Adrenal gland (tissue), 12 donors: Measurements from ENCODE around the gene PCDH9. TPM values are rescaled to one million over a fixed set of nuclear protein-coding genes. Genes with fewer than 3 reads are reported as not detected.

Experiments
- DNase-seq, 7 donors: peaks; one replicate each; pipeline ENCODE4 v3.0.0-alpha.2; 2019 to 2020
- H3K27ac ChIP-seq, 5 donors: fragments of 200-600 bp; sonication (generic) in 4 of 5; 1 replicate in 3 of 5; 2 replicates in 2 of 5; pipeline versions ENCODE4 v1.5.1 to v1.8.0; 2016 to 2020; ENCODE audit warnings: mild to moderate bottlenecking in 1 of 5
- H3K27me3 ChIP-seq: fragments of 200-600 bp; 2 replicates; pipeline ENCODE4 v1.8.0; 2021
- H3K36me3 ChIP-seq, 2 donors: fragments of 200-600 bp; replicated peaks in 1 of 2; 1 replicate in 1 of 2; 2 replicates in 1 of 2; pipeline versions ENCODE4 v1.5.1 to v1.8.0; 2018 to 2022
- H3K4me1 ChIP-seq, 2 donors: fragments of 200-600 bp; replicated peaks in 1 of 2; 1 replicate in 1 of 2; 2 replicates in 1 of 2; pipeline versions ENCODE4 v1.5.1 to v1.8.0; 2018 to 2021
- H3K4me3 ChIP-seq, 4 donors: fragments of 200-600 bp; sonication (generic) in 3 of 4; one replicate each; pipeline ENCODE4 v1.5.1; 2016 to 2018
- H3K9me3 ChIP-seq, 3 donors: fragments of 200-600 bp; sonication (generic) in 1 of 3; replicated peaks in 1 of 3; 1 replicate in 2 of 3; 2 replicates in 1 of 3; pipeline versions ENCODE4 v1.5.1 to v1.8.0; 2016 to 2021
- POLR2A ChIP-seq, 2 donors: fragments of 450-650 bp; IDR thresholded peaks; one replicate each; pipeline ENCODE4 v1.6.1; 2017; ENCODE audit warnings: antibody characterized with exemption in 2 of 2, mild to moderate bottlenecking in 2 of 2, moderate library complexity in 1 of 2
- WGBS, 4 donors: extraction: QIAGEN DNeasy Blood & Tissue Kit in 2 of 4; methylation state at CpG; one replicate each; pipeline versions ENCODE4 v1.1.5 to v1.1.7; 2013 to 2017; 5-methylcytosine and 5-hydroxymethylcytosine counted together
- intact Hi-C, 2 donors: fragments of 100-400 bp; cut with DNase I; formaldehyde crosslinking; loops; one replicate each; pipeline versions ENCODE4 v1.14.1 to v1.15.0; 2022 to 2023
- polyA plus RNA-seq, 3 donors: library from polyadenylated mRNA; stranded (reverse); fragments of 200-250 nt in 2 of 3; fragments of 350-450 nt in 1 of 3; fragmentation: Illumina TruSeq in 1 of 3; extraction: RNeasy Lipid Tissue Mini Kit (QIAGEN cat#74804) in 1 of 3; gene quantifications; one replicate each; pipeline ENCODE4 v1.2.3, GENCODE V29; 2013 to 2014
- total RNA-seq, 9 donors: library from RNA; depleted of rRNA in 4 of 9; stranded (reverse); fragments of >200 nt in 4 of 9; fragments of 120-200 nt in 1 of 9; fragmentation: NEBNext Ultra II Directional in 1 of 9; extraction: Animal tissue kit (Norgen Biotek cat#: 25700) in 1 of 9; gene quantifications; one replicate each; pipeline versions ENCODE4 v1.1.0 to v1.2.4, GENCODE V29; 2013 to 2023
- TF ChIP-seq, protein P1 (sequence below), 6 experiments: fragments of 450-650 bp in 4 of 6; fragments of 200-600 bp in 2 of 6; sonication (generic) in 1 of 6; IDR thresholded peaks; 1 replicate in 5 of 6; 2 replicates in 1 of 6; pipeline versions ENCODE4 v1.5.1 to v1.8.0; 2016 to 2021; ENCODE audit warnings: antibody characterized with exemption in 6 of 6, mild to moderate bottlenecking in 2 of 6, moderate library complexity in 1 of 6
- donor health status: healthy with polysubstance abuse.
- donor health status: Bipolar disorder and iron deficiency.
- donor health status: DM: yes; HTN: yes; CAD: no.
- donor health status: DM: no; HTN: no; CAD: no.
- donor health status: DM: no; HTN: no; CAD: no.
- donor health status: DM: yes; HTN: yes; CAD: no.

The PCDH9 gene
- total and polyA plus RNA-seq, 12 donors, result 0.71 to 10.9 (median 3.6) TPM

DNA sequence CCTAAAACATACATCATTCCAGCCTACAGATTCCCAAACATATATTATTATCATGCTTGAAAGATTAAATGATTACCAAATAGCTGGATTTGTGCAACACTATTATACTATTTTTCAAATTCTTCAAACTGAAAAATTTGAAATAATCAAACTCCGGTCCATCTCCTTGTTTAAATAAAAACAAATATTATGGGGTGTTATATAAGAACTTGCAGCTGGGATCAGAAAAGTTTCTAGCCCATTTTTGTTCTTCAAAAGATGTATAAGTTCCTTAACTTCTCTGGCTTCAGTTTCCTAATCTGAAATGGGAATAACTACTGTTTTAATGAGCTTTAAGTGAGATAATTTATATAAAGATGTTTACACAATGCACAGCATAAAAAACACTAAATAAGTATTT is 422.9 kb downstream of the PCDH9 start:
- H3K27me3 ChIP-seq, result no peaks in the 10 kb centered on the region
- no peak overlapping the region for H3K27ac ChIP-seq
- 83 to 92% (median 91%) methylated on average over 1 of the region's 1 CpG for WGBS, 4 donors
- intact Hi-C loops, result no loop called here
- DNase-seq, result no peak
- peaks cover 0 to 5% (median 0%) of the 10 kb centered on the region in 3 donors for H3K9me3 ChIP-seq
- TF ChIP-seq POLR2A (IDR thresholded peaks at IDR 0.05), result no peak
- TF ChIP-seq, protein P1, sequence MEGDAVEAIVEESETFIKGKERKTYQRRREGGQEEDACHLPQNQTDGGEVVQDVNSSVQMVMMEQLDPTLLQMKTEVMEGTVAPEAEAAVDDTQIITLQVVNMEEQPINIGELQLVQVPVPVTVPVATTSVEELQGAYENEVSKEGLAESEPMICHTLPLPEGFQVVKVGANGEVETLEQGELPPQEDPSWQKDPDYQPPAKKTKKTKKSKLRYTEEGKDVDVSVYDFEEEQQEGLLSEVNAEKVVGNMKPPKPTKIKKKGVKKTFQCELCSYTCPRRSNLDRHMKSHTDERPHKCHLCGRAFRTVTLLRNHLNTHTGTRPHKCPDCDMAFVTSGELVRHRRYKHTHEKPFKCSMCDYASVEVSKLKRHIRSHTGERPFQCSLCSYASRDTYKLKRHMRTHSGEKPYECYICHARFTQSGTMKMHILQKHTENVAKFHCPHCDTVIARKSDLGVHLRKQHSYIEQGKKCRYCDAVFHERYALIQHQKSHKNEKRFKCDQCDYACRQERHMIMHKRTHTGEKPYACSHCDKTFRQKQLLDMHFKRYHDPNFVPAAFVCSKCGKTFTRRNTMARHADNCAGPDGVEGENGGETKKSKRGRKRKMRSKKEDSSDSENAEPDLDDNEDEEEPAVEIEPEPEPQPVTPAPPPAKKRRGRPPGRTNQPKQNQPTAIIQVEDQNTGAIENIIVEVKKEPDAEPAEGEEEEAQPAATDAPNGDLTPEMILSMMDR (IDR thresholded peaks at IDR 0.05), result no peak
- H3K4me3 ChIP-seq, result no peak overlapping the region
- H3K36me3 ChIP-seq, result no peaks in the 10 kb centered on the region
- H3K4me1 ChIP-seq, result peaks cover 0 to 6% of the 10 kb centered on the region in 2 donors

DNA sequence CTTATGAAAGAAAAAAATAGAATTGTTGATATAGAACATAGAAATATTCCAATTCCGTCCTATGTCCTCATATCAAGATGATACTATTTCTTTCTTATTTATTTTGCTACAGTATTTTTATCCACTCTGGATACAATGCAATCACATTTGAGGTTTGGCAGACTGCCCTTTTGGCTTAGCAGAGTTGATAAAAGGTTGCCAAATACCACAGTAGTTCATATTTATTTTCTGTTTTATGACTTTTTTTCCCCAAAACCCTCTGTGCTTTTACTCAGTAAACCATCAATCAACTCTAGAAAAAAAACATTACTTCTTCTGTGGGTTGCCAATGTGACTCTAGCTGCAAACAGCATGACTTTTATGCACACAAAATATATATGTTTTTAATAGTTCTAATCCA is 424.5 kb downstream of the PCDH9 start:
- no peak overlapping the region for H3K4me3 ChIP-seq
- intact Hi-C loops, result no loop called here
- TF ChIP-seq POLR2A (IDR thresholded peaks at IDR 0.05), result no peak
- TF ChIP-seq, protein P1 (IDR thresholded peaks at IDR 0.05), result no peak
- WGBS, 4 donors, result 31 to 33% (median 33%) methylated on average over 1 of the region's 1 CpG
- H3K27me3 ChIP-seq, result no peaks in the 10 kb centered on the region
- no peak overlapping the region for H3K27ac ChIP-seq
- H3K36me3 ChIP-seq, result no peaks in the 10 kb centered on the region
- peaks cover 0 to 5% (median 0%) of the 10 kb centered on the region in 3 donors for H3K9me3 ChIP-seq
- H3K4me1 ChIP-seq, result peaks cover 0 to 6% of the 10 kb centered on the region in 2 donors
- peak; percentile 26 to 71 (median 57) for DNase-seq

DNA sequence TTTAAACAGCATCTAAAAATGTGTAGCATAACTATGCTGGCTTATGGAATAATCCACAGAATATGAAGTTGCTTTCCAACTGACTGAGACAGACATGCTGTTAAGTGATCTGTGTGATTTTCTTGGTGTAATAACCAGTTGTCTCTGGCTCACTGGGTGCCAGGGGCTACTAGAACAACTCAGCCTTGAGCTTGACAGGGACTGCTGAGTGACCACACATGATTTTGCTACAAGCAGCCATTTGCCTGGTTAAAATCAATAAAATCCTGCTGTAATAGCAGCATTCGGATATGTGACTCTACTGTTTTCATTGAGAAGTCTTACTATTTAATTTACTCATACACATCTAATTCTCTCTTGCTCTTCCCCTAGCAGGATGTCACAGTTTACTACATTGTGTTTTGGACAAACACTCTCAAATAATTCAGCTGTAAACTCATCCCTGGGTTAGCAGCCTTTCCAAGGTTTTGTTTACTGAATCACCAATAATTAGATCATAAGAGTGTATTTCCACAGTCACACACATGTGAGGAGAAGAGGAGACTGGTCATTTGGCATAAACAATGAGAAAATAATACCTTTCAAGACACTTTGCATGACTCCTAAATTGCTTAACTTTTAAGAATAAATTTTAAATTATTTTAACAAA is 426.2 kb downstream of the PCDH9 start:
- no peaks in the 10 kb centered on the region for H3K36me3 ChIP-seq
- no peaks in the 10 kb centered on the region for H3K27me3 ChIP-seq
- H3K4me1 ChIP-seq, result peaks cover 0 to 6% of the 10 kb centered on the region in 2 donors
- DNase-seq, result no peak
- intact Hi-C loops, result no loop called here
- no peak for TF ChIP-seq POLR2A (IDR thresholded peaks at IDR 0.05)
- TF ChIP-seq, protein P1 (IDR thresholded peaks at IDR 0.05), result no peak
- H3K9me3 ChIP-seq, result no peaks in the 10 kb centered on the region
- H3K4me3 ChIP-seq, result no peak overlapping the region
- 41 to 65% (median 52%) methylated on average over 1 of the region's 1 CpG for WGBS, 4 donors
- H3K27ac ChIP-seq, result no peak overlapping the region

DNA sequence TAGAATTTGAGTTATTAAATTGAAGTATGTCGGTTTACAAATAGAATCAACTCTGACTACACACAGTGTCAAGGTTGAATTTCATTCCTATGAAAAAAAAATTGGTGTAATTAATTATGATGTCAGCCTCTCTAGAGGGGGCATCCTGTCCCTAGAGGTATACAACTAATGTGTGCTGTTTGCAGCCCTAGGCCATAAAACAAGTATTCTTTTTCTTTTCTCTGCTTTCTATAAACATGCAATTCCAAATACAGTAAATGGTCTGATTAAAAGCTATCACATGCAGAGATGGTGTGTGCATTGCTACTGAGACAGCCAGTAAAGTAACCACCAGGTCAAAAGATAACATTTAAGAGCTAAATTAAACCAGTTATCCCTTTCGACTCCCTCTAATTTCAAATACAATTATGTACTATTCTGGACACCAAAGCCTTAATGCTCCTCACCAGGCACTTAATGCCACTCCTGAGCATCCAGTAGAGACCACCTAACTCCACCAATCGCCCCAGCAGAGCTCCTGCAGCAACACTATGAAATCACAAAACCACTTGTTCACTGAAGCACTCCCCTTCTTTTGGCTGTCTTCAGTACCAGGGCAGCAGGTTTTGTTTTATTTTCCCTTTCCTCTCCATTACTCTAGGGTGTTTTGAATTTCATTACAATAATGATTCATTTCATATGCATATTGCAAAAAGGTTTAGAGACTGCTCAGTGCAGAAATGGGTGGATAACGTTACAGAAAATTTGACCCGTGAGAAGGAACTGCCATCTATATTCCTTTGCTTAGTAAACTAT is 426.9 kb downstream of the PCDH9 start:
- no peak for DNase-seq
- 68 to 76% (median 70%) methylated on average over 5 of the region's 5 CpGs for WGBS, 4 donors
- Histone ChIP-seq H3K4me3 (no peak overlapping the region), H3K9me3 (no peaks in the 10 kb centered on the region), H3K36me3 (no peaks in the 10 kb centered on the region), H3K27ac (no peak overlapping the region), H3K4me1 (peaks cover 0 to 6% of the 10 kb centered on the region in 2 donors), H3K27me3 (no peaks in the 10 kb centered on the region)
- no peak for TF ChIP-seq POLR2A (IDR thresholded peaks at IDR 0.05)
- TF ChIP-seq, protein P1 (IDR thresholded peaks at IDR 0.05), result no peak
- intact Hi-C loops, result no loop called here
